COLO829 (cell line): Measurements from ENCODE around the gene MEOX2.

Experiments used
- DNase-seq: peaks from one replicate; pipeline ENCODE4 v3.0.0; 2012; ENCODE audit warnings: low spot score

The MEOX2 gene

GRCh38 chr7:15681186-15681585, 5.3 kb downstream of the MEOX2 start:
- no peak for DNase-seq

GRCh38 chr7:15680446-15680845, 6.0 kb downstream of the MEOX2 start:
- DNase-seq = no peak

- no peak for DNase-seq
Observed at GRCh38 chr7:15679306-15679705, 7.2 kb downstream of the MEOX2 start.

GRCh38 chr7:15678653-15679052, 7.8 kb downstream of the MEOX2 start:
- DNase-seq = no peak

- DNase-seq = no peak
Observed at GRCh38 chr7:15675379-15675778, 11.1 kb downstream of the MEOX2 start.

GRCh38 chr7:15674586-15674985, 11.9 kb downstream of the MEOX2 start:
- no peak for DNase-seq

- DNase-seq = no peak
Observed at GRCh38 chr7:15669443-15670090, 16.9 kb downstream of the MEOX2 start.

GRCh38 chr7:15667991-15668390, 18.5 kb downstream of the MEOX2 start:
- DNase-seq = no peak

GRCh38 chr7:15662451-15662850, 24.0 kb downstream of the MEOX2 start:
- DNase-seq = no peak

- no peak for DNase-seq
Observed at GRCh38 chr7:15658247-15658646, 28.2 kb downstream of the MEOX2 start.

GRCh38 chr7:15652776-15653290, 33.6 kb downstream of the MEOX2 start:
- DNase-seq = no peak

- DNase-seq = no peak
Observed at GRCh38 chr7:15651693-15652092, 34.8 kb downstream of the MEOX2 start.

GRCh38 chr7:15650787-15651186, 35.7 kb downstream of the MEOX2 start:
- no peak for DNase-seq

- peak; percentile 89 for DNase-seq
Observed at GRCh38 chr7:15648461-15648961, 38.0 kb downstream of the MEOX2 start.

- DNase-seq = no peak
Observed at GRCh38 chr7:15647309-15647708, 39.2 kb downstream of the MEOX2 start.

GRCh38 chr7:15643000-15643705, 43.3 kb downstream of the MEOX2 start:
- DNase-seq = no peak

GRCh38 chr7:15628876-15629275, 57.6 kb downstream of the MEOX2 start:
- DNase-seq = no peak

- no peak for DNase-seq
Observed at GRCh38 chr7:15626041-15626440, 60.4 kb downstream of the MEOX2 start.

GRCh38 chr7:15625466-15625865, 61.0 kb downstream of the MEOX2 start:
- DNase-seq = no peak

GRCh38 chr7:15621468-15621867, 65.0 kb downstream of the MEOX2 start:
- DNase-seq = no peak

- no peak for DNase-seq
Observed at GRCh38 chr7:15620491-15621185, 65.8 kb downstream of the MEOX2 start.

- no peak for DNase-seq
Observed at GRCh38 chr7:15618275-15618674, 68.2 kb downstream of the MEOX2 start.

- DNase-seq = no peak
Observed at GRCh38 chr7:15612205-15612604, 74.3 kb downstream of the MEOX2 start.
